Muscle of arm (tissue), 12 donors: ENCODE data around the gene PRPSAP1. TPM values are rescaled to one million over a fixed set of nuclear protein-coding genes. Genes with fewer than 3 reads are reported as not detected.
"Not testable (repeated sequence)": the region's sequence is repeated elsewhere in the genome, so short reads cannot be mapped to it uniquely, and the experiment has no call there.

Experiments
- DNase-seq: peaks from one replicate; pipeline ENCODE4 v3.0.0-alpha.2; 2013
- polyA plus RNA-seq, 12 donors: library from polyadenylated mRNA; unstranded; fragments of 120-200 nt; gene quantifications; one replicate each; pipeline ENCODE4 v1.2.1, GENCODE V29; 2013; ENCODE audit not compliant: insufficient read length in 12 of 12

PRPSAP1 gene
- polyA plus RNA-seq, 12 donors: 16.0 to 50.7 (median 33.9) TPM; not detected in 1

DNA sequence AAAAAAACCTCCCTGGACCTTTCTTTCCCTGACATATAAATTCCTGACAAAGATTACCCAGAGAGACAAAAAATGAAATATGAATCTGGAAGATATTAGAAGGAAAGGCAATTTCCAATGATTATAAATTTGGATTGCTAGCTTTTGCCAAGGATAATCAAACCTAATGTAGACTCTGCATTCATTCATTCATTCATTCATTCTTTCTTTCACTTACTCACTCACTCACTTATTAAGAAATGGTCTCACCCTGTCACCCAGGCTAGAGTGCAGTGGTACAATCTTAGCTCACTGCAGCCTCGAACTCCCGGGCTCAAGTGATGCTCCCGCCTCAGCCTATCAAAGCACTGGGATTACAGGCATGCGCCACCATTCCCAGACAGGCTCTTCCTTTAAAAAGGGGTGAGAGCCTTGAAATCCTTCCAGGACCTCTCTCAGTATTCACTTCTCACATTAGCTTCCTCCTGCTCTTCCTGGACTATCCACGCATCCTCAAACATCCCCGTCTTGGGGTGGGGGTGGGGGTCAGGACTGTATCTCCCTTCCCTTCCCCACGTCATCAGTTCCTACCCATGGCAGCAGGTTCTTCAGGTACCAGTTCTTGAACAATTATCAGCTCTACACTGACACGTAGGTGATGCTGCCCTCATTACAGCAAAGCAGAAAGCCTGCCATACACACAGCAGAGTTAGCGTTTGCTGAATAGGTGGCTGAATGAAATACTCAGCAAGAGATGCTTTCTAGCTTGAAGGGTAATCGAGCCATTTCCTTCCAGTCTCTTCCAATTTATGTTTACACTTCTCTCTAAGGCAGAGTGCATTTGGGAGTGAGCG, 19.8 kb downstream of the PRPSAP1 start:
- no peak for DNase-seq

DNA sequence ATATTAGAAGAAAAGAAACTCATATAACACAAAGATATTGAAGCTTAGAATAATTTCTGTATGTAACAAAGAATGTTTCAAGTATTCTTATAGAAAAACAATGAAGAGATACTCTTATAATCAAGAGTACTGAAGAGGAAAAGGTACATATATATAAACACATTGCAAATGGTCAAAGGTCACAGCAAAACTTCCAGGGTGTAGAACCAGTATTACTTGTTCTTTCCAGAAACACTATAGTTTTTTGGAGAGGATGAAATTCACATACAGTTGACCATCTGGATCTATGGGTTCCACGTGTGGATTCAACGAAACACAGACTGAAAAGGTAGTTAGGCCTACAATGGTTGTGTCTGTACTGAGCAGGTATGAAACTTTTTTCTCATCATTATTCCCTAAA, 22.6 kb downstream of the PRPSAP1 start:
- DNase-seq: no peak

DNA sequence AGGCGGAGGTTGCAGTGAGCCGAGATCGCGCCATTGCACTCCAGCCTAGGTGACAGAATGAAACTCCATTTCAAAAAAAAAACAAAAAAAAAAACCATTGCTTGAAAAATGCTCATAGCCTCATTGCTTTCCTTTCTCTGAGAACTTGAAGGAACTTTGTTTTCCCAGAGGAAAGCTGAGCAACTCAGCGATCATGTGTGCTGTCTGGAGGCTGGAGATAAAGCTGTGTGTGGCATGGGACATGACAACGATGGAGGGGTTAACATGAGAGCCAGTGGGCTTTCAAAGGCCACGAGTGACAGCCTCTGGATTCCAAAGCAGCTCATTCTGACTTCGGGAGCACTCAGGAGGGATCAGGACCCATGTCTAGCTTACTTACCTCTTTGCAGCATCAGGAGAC, 24.1 kb downstream of the PRPSAP1 start:
- no peak for DNase-seq

DNA sequence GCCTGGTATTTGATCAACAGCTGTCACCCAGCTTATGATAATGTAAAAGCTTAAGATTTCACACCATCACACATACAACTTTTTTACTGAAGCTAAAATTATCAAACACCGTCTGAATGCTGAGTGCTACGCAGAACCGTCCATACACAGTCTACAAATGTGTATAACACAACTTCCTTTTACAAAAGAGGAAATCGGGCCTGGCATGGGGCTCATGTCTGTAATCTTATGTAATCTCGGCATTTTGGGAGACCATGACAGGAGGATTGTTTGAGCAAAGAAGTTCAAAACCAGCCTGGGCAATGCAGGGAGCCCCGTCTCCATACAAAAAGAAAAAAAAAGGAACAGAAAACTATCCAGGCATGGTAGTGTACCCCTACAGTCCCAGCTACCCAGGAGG, 26.0 kb downstream of the PRPSAP1 start:
- DNase-seq: no peak

DNA sequence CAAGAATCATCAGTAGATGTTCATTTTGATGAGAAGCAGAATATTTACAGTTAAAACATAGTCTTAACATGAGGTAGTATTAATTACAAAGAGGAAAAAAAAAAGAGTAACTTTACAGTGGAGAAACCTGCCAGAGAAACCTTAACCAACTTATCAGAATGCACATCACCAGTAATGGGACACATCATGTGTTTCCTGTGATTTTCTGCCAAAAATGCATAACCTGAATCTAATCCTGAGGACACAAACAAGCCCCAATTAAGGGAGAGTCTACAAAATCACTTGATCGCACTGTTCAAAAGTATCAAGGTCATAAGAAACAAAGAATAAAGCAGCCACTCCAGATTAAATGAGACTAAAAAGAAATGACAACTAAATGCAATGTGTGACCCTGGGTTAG, 27.4 kb downstream of the PRPSAP1 start:
- no peak for DNase-seq

DNA sequence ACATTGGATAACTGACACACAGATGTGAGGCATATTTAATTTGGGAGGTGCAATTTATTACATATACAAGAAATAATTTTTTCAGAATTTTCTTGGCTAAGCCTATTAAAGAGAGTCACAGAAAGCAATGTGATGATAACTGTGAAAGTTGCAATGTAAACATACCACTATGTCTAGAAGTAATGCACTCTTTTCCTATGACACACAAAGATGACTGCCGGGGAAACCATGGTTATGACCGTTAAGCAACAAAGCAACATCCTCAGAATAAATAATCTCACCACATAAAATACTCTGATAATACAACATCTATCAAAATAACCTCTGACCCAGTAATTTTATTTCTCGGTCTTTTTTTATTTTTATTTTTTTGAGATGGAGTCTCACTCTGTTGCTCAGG, 35.1 kb downstream of the PRPSAP1 start:
- no peak for DNase-seq

DNA sequence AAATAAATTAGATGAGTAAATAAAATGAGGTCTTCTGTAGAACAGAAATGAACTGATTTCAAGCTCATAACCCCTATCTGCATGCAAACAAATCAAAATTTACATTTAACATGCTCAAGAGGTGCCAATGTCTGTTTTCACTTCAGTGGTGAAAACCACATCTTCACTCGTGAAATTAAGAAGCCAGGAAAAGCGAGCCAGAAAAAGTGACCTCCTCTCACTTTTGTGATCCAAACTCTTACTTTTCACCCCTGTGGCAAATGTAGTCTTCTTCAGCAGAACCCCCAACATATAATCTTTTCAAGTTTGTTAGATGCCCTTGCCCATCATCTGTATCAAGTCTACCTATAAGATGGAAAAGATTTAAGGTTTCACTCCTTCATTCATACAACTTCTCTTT, 36.2 kb downstream of the PRPSAP1 start:
- DNase-seq: no peak

DNA sequence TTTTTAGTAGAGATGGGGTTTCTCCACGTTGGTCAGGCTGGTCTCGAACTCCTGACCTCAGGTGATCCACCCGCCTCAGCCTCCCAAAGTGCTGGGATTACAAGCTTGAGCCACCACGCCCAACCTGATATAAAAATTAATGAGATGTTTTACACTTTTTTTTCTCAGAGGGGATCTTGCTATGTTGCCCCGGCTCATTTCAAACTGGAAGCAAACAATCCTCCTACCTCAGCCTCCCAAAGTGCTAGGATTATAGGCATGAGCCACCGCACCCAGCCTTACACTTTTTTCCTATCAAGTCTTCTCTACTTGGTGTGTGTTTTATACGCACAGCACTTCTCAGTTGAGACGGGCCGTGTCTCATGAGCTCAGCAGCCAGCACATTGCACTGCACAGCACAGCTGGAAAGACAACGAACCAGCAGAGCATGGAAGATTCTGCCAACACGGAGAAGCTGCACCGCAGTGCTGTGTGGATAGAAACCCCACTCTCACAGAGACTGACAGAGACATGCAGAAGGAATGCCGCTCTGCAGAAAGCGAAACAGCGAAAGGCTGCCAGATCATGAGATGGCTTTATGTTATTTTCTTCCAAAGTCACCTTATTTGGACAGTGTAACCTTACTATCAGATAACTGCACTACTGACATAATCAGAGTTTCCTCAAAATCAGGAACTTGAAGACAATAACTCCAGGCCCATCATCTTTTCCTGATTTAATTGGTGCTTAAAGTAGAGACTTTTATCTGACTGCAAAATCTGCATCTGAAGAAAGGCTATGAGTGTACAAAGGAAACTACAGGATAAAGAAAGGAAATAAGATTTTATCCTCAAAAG, 39.1 kb downstream of the PRPSAP1 start:
- DNase-seq: no peak

DNA sequence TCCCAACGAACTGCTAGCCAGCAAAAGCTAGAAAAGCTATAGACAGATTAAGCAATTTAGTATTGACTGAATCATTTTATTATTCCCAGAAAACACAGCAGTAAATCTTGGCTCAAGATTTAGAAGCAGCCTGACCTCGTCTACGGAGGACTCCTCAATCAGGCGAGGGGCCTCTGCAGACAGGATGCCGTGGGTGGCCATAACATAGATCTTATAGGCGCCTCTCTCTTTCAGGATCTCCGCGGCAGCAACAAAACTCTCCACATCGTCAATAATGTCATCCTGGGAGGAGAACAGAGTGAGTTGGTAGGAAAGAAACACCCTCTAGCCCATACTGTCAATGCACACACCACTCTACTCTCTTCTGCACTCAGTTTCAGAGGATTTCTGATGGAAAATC, 41.0 kb downstream of the PRPSAP1 start:
- no peak for DNase-seq

DNA sequence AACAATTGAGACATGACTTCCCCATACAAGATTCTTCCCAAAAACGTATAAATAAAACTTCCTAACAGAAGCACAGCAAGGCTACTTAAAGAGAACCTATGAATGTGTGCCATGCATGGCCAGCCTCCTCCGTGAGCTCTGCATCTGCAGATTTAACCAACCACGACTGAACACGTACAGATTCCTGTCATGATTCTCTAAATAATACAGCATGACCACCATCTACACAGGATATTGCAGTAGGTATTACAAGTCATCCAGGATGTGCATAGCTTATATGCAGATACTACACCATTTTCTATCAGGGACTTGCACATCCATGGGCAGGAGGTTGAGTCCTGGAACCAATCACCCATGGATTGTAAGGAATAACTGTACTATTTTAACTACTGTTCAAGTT, 44.3 kb downstream of the PRPSAP1 start:
- DNase-seq: no peak

DNA sequence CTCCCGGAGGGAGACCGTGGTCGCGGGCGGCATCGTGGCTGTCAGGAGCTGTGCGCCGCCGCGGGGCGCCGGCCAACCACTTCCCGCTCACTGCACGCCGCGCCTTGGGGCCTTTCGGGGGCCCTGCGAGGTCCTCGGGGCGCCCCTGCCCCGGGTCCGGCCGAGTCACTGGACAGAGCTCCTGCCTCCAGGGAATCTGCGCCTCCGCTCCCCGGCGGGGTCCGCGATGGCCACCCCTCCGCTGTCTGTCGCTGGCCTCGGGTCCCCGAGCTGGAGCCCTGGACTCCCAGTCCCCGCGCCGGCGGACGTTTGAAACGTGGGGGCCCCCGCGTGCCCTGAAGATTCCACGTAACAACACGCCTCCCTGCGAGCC, 45.8 kb downstream of the PRPSAP1 start, which contains the start of gene QRICH2:
TSS of gene QRICH2 (minus strand) at position 311 of the 373 bp plus-strand sequence. CDS start at position 33, 278 bp downstream.
- DNase-seq: no peak

DNA sequence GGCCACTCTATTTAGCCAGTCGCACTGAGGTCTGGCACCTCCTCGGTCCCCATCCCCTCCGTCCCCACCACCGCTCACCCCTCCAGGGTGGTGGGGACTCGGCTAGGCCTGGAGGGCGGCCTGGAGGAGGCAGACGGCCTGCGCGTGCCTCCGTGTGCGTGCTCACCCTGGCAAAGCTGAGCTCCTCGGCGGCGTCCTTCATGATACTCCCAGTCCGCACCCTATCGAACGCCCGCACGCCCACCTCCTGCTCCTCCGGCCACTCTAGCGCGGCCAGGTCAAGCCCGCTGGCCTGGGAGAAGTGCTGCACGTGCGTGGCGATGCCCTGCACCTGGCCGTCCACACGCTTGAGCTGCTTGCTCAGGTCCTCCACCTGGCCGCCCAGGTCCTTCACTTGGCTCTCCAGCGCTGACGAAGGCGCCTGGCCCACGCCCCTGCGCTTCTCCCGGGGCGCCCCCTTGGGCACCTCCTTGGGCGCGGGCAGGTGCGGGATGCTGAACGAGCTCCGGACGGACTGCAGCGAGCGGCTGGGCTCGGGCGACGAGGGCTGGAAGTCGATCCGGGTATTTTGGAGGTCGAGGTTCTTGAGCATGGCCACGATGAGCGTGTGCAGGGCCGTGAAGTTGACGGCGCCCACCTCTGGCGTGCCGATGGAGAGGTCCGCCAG, 46.3 kb downstream of the PRPSAP1 start:
- no peak for DNase-seq

DNA sequence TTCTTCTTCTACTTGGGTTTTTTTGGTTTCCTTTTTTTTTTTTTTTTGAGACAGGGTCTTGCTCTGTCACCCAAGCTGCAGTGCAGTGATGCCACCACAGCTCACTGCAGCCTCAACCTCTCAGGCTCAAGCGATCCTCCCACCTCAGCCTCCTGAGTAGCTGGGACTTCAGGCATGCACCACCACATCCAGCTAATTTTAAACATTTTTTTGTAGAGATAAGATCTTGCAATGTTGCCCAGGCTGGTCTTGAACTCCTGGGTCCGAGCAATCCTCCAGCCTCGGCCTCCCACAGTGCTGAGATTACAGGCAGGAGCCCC, 48.6 kb downstream of the PRPSAP1 start:
- not testable (repeated sequence) for DNase-seq

DNA sequence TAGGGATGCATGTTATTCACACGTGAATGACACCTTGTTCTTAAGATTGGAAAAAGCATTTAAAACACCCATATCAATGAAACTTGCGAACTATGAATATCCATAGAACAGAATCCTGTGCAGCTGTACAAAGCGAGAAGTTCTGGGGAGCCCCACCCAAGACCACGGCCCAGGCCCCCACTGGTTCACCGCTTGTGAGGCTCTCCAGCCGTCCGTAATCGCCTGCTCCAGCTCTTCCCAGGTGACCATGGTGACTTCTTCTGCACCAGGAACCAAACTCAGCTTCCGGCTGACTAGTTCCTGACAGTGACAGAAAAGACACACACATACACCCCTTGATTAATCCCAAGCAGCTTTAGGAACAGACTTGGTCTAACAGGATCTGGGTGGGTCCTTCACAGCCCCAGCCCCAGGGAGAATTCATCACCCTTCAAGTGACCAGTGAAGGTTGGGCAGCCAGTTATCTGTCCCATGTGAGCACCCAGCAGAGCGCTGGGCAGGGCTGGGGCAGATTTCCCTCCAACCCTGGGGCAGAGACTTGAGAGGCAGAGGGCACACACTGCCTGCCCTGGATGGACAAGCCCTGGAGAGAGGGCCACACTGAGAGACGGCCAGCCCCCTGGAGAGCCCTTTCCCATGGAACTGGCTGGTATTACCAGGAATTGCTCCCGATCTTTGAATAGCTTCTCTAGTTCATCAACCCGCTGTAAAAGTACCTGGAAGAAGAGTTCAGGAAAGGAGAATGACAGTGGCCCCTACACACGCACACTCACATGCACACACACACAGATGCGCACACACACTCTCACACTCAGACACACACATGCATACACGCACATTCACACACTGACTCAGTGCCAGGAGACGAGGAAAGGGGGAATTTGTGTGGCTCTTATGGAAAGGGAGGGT, 49.2 kb downstream of the PRPSAP1 start:
- no peak for DNase-seq

DNA sequence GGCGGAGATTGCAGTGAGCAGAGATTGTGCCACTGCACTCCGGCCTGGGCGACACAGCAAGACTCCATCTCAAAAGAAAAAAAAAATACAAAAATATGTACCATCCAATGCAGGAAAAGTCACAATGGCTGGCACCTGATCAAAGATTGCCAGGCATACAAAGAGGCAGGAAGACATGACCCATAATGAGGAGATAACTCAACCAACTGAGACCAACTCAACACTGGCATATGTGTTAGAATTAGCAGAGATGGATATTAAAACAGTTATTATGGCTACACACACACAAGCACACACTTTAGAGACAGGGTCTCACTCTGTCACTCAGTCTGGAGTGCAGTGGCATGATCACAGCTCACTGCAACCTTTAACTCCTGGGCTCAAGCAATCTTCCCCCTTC, 56.3 kb downstream of the PRPSAP1 start:
- DNase-seq: no peak

DNA sequence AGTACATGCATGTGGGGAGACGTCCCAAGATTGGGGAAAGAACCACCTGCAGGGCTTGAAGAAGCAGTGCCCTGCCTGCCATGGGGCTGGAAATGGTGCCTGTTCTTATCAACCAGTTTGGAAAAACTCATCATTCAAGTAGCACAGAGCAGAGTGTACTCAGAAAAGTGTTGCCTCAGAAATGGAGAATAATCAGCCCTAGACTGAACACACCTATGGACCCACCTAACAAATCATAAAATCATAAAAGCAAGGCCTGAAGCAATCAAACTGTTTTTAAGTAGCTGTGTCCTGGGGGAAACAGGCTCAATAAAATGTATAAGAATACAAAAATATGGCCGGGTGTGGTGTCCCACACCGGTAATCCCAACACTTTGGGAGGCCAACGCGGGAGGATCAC, 56.8 kb downstream of the PRPSAP1 start:
- no peak for DNase-seq

DNA sequence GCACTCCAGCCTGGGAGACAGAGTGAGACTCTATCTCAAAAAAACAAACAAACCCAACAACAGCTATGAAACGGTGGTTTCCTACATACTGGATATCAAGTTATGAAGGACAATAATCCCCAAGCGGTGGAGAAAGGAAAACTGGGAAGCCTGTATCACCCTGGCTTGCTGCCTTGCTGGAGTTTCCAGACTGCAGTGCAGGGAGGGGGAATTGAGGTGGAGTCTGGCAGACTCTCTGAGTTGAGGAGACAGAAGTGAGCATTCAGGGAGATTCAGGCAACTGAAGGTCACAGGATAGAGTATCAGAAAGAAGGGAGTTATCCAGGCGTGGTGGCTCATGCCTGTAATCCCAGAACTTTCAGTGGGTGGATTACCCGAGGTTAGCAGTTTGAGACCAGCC, 57.5 kb downstream of the PRPSAP1 start:
- peak; percentile 75 for DNase-seq

DNA sequence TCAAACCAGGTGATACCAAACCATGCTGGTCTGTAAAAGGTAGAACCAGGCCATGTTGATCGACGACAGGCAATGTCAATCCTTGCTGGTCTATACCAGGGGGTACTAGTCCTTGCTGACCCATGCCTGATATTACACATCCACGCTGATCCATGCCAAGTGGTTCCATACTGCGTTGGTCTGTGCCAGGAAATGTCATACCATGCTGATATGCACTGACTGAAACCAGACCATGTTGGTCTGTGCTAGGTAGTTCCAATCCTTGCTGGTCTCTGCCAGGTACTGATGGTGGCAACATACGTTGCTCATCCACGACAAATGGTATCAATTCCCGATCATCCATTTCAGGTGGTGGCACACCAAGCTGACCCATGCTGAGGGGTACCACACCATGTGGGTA, 60.6 kb downstream of the PRPSAP1 start:
- DNase-seq: no peak

DNA sequence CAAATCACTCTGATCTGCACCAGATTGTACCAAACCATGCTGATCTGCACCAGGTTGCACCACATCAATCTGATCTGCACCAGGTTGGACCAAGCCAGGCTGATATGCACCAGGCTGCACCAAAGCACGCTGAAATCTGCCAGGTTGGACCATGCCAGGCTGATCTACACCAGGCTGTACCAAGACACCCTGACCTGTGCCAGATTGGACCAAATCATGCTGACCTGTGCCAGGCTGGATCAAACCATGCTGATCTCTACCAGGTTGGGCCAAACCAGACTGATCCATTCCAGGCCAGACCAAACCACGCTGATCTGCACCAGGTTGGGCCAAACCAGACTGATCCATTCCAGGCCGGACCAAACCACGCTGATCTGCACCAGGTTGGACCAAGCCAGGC, 61.1 kb downstream of the PRPSAP1 start:
- DNase-seq: no peak

DNA sequence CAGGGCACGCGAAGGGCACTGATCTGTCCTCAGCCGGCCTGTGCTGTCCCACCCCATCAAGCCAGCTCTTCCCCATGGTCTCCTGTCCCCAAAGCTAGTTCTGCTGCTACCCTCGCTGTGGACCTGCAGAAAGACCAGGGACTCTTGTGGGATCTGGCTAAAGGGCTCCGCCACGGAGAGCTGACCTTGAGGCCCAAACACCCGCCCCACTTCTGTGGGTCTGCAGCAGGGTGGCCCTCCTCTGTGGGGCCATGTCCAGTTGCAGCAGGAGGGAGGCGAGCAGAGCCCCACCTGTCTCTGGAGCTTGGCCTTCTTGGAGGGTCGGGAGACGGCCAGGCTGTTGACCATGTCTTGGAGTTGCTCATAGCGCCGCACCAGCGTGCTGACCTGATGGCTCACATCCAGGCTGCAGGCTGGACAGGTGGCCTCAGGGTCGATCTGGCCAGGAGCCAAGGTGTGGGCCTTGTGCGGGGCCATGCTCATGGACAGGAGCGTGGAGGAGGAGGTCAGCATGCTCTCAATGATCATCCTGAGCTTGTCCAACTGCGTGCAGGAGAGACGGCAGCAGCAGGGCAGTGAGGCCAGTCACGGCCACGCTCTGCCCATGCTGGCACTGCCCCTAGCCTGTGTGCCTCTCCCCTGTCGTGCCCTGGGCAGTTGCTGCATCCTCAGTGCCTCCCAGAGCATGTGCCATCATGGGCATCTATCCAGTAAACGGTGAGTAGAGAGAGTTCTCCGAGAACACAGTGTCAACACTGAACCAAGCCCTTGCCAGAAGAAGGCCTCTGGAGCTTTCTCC, 71.9 kb downstream of the PRPSAP1 start:
- DNase-seq: no peak

DNA sequence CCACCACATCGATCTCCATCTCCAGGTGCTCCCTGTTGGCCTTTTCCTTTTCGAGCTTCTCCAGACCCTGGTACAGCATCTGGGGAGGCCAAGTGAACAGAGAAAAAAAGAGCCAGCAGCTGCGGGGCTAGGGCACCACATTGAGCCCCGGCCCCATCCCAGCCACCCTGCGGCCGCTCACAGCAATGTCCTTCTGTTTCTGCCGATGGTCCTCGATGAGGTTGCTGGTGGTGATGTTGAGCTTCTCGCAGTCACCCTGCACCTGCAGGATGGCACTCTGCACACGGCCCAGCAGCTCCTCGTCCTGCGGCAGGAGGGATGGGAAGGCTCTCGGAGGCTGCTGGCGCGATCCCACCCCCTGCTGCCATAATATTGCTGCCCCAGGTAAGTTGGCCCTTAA, 73.1 kb downstream of the PRPSAP1 start:
- no peak for DNase-seq
